Inferior parietal cortex (tissue), 1 donor: Measurements from ENCODE around the gene STAT4.
A peak's percentile ranks its signal among the peaks of the same experiment; 100 is the strongest.

Experiments used
- DNase-seq: peaks from one replicate; pipeline ENCODE4 v3.0.0-alpha.2; 2016; ENCODE audit errors: extremely low spot score

Gene STAT4

DNA sequence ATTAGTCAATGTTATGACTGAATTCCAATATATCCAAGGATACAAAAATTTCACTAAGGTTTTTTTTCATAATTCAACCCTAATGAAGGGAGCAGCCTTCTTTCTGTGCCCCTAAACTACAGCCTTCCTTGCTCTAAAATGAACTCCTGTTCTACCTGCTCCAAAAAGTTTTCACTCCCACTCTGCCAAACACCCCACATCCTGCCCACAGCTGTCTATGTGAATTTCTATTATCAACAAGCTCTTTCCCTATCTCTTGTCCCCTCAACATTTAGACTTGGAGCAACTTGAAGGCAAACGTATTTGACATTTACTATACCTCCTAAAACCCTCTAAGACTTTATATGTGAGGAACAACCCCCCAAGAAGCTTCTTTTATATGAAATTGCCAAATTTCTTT is 2.5 kb downstream of the STAT4 start:
- no peak for DNase-seq

GRCh38 chr2:191145769-191146471 is 4.9 kb downstream of the STAT4 start:
- no peak for DNase-seq

- DNase-seq: no peak
Measured at GRCh38 chr2:191144217-191144616, 6.6 kb downstream of the STAT4 start.

- no peak for DNase-seq
Measured at GRCh38 chr2:191143791-191144190, 7.0 kb downstream of the STAT4 start.

DNA sequence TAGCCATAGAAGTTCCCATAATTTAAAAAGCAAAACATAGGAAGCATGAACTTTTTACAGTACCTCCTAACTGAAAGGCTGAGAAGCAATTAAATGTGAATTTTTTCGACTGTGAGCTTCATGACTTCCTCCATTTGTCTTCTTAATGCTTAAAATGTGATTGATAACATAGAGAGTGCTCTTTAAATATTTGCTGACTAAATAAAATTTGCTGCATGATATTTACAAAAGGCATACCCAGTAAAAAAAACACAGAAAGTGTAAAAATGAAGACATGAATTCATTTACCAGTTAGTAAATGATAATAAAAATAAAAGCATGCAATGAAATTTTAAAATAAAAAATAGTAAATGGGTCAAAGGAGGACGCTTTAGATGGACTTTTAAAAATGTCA is 21.9 kb downstream of the STAT4 start:
- DNase-seq: no peak

GRCh38 chr2:191128172-191128910 is 22.5 kb downstream of the STAT4 start:
- no peak for DNase-seq

- DNase-seq: no peak
Measured at GRCh38 chr2:191127235-191127634, 23.6 kb downstream of the STAT4 start.

GRCh38 chr2:191126386-191127085 is 24.3 kb downstream of the STAT4 start:
- no peak for DNase-seq

DNA sequence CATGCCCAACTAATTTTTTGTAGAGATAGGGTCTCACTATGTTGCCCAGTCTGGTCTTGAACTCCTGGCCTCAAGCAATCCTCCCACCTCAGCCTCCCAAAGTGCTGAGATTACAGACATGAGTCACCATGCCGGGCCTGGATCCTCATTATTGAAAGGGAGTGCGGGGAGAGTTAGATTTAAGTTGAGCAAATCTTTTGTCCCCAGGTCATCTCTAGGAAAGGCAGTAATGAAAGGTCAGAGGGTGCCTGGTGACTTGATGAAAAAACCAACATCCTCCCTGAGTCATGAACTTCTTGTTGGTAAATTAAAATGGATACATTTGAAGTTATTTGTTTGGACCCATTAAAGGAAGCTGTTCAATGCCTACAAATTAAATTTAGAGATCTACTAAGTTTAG is 25.1 kb downstream of the STAT4 start:
- no peak for DNase-seq

DNA sequence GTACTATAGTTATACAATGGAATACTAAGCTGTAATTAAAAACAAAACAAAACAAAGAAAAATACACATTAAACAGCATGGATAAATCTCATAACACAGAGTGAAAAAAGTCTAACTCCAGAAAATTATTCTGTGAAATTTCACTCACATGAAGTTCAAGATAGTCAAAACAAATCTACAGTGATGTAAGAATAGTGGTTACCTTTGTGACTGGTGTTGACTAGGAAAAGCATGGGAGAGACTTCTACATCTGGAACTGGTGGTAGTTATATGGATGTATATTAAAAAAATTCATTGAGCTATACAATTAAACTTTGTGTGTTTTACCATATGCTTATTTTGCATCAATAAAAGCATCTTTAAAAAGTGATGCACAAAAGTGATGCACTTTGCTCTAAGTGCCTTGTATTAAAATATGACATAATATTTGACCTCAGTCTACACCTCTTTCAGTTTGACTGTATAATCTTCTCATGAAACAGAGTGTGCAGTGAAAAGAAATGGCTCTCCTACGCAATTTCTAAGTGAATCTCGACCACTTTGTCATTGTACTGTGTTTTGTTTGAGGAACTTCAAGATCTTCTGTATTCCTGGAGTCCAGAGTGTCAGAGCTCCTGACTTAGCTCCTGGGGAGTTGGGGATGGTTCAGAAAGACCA is 28.0 kb downstream of the STAT4 start:
- no peak for DNase-seq

DNA sequence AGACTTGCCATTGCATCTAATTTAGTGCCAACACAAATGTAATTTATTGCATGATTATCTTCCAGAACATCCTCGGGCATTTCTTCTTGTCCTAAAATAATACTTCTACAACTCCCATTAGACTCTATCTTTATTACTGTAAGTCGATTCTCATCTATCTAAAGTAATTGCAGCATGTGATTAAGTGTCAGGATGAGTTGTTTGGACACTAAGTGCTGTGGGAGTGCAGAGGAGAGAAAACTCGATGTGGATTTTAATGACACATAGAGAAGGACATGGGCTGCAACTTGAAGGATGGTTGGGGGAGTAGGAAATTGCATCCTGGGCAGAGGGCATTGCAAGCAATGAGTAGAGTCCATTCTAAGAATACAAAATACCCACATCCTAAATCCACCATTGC is 33.5 kb downstream of the STAT4 start:
- DNase-seq: no peak

DNA sequence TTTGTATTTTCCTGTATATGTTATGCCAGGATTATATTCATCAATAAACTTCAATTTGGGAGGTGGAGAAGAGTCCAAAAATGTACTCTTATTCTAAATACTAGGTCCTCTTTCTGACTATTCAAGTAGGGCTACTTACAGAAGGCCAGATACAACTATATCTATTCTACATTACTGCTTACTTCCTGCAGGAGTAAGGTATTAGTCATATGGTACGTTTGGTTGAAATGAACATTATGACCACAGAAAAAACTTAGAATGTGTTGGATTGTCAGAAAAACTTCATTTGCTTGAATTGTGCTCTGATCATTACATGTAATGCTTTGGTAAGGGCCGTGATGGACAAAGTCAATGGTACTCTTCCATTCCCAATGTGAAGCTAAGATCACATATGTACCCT is 35.0 kb downstream of the STAT4 start:
- DNase-seq: no peak

- no peak for DNase-seq
Measured at GRCh38 chr2:191115391-191115790, 35.4 kb downstream of the STAT4 start.

DNA sequence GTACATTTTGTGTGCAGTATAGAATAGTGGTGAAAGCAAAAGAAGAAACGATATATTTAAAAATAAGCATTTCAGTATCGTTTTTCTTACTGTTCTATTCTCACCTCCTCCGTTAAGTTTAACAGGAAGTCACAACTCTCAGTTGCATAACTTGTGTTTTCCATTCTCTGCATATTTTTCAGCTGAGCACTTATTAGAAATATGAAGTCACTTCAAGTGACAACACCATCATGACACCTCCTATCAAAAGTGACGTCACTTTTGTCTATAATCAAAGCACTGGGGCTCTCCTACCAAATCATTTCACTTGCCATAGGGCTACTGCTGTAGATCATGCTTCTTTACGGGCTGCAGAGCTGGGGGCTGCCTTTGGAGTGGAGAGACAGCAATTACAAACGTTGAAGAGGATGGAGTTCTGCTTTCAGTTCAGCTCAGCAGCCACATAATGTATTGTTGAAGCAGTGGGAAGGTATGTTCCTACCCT is 36.3 kb downstream of the STAT4 start:
- peak; percentile 63 for DNase-seq

DNA sequence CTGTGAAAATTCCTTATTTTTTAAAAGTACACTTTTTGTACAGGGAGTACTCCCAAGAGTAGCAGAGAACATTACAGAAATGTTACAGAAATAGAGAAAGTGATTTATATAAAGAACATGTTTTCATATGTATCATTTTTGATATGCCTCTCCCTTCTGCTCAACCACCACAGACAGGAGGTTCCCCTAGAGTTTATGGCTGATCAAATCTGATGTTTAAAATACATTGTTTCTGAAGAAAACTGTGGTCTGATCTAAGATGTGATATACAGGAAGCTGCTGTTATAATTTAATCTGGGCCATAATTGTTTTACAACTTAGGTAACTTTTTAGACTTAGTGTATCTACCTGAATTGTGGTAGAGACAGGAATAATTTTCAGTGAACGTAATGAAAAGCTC is 37.0 kb downstream of the STAT4 start:
- no peak for DNase-seq

GRCh38 chr2:191112448-191112901 is 38.3 kb downstream of the STAT4 start:
- no peak for DNase-seq

DNA sequence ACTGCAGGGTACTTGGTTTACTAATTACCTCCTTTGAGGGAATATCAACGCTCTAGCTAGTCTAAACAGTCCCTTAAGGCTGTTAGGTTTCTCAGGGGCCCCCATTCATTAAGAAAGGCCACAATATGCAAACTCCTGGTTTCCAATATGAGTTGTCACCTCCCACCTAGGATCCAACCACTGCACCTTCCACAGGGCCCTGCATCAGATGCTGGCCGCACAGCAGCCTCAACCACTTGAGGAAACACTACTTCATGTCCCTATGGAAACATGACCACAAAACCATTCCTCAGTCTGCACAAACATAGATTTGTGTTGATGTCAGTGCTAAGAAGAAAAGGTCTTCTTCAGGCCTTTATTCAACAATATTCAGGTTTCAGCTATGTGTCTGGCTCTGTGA is 40.9 kb downstream of the STAT4 start:
- no peak for DNase-seq

DNA sequence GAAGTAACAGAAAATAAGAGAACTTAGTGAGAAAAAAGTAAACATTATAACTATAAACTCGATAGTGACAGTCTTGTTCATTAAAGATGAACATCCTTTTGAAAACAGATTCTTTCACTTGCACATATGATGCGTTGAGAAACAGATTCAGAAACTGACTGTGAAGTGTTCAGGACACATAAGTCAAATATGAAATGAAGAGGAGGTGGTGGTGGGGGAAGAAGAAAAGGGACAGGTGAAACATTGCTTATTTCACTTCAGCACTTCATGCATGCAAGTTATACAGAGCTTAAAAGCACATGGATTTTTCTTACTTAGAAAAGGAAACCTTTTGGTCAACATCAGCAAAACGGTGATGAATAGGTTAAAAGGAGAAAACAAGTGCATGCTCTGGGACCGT is 42.5 kb downstream of the STAT4 start:
- no peak for DNase-seq

GRCh38 chr2:191105082-191105481 is 45.7 kb downstream of the STAT4 start:
- DNase-seq: no peak

GRCh38 chr2:191103774-191104173 is 47.0 kb downstream of the STAT4 start:
- DNase-seq: no peak

GRCh38 chr2:191100216-191100615 is 50.6 kb downstream of the STAT4 start:
- no peak for DNase-seq

DNA sequence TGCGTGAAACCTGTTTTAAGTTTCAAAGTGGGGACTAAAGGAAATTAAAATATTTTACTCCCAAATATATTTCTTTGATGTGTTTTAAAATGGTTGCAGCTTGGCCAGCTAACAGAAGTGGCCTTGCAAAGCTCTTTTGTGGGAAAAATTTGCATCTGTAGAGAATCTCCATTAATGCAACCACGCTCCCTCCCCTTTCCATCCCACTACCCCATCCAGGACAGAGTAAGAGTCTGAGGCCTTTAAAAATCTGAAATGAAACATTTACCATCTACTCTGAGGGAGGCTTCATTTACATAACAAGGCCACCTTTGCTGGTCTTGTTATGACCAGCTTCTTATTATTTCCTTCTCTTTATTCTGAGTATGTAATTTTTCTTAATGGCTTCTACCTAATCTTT is 63.5 kb downstream of the STAT4 start:
- DNase-seq: no peak
